Naive thymus-derived CD4-positive, alpha-beta T cell (primary cell): ENCODE measurements around the gene ARHGAP9. TPM values are rescaled to one million over a fixed set of nuclear protein-coding genes. Genes with fewer than 3 reads are reported as not detected.
"Not testable (repeated sequence)": the region's sequence is repeated elsewhere in the genome, so short reads cannot be mapped to it uniquely, and the experiment has no call there.

Experiments used
- ATAC-seq: fragments of 150-1000 bp; cut with Tn5 transposase; 2 replicates; pipeline ENCODE4 v1.10.0; 2021; ENCODE audit warnings: mild to moderate bottlenecking, moderate library complexity
- CTCF ChIA-PET: fragments of 350-600 bp; sonication (Branson Sonifier 250); formaldehyde crosslinking; loops from one replicate; lab custom pipeline; 2021; ENCODE audit warnings: antibody characterized with exemption; lab: Charles Lee
- POLR2A ChIA-PET: fragments of 350-600 bp; sonication (Branson Sonifier 250); formaldehyde crosslinking; loops from one replicate; lab custom pipeline; 2021; ENCODE audit warnings: antibody characterized with exemption, inconsistent platforms; lab: Charles Lee
- DNase-seq, 9 donors: peaks; one replicate each; pipeline versions ENCODE4 v3.0.0 to v3.0.0-alpha.2; 2020 to 2022; ENCODE audit warnings: mixed read lengths in 1 of 9
- H3K27ac ChIP-seq: one replicate; pipeline ENCODE4 v1.7.0; 2013; ENCODE audit warnings: mild to moderate bottlenecking, low read depth, low read length, moderate library complexity
- H3K27me3 ChIP-seq, 2 donors: one replicate each; pipeline ENCODE4 v1.7.0; 2013; ENCODE audit warnings: low read length in 2 of 2, mild to moderate bottlenecking in 2 of 2, moderate library complexity in 2 of 2; ENCODE audit not compliant: control insufficient read depth in 2 of 2, insufficient read depth in 2 of 2
- H3K36me3 ChIP-seq, 3 experiments: 1 replicate in 2 of 3; 2 replicates in 1 of 3; pipeline ENCODE4 v1.7.0; 2013; ENCODE audit warnings: low read length in 3 of 3, mild to moderate bottlenecking in 3 of 3, moderate library complexity in 1 of 3; ENCODE audit not compliant: insufficient read depth in 3 of 3, control insufficient read depth in 2 of 3
- H3K4me1 ChIP-seq, 2 donors: one replicate each; pipeline ENCODE4 v1.7.0; 2013; ENCODE audit warnings: low read length in 2 of 2, mild to moderate bottlenecking in 2 of 2, moderate library complexity in 1 of 2; ENCODE audit not compliant: control insufficient read depth in 2 of 2, insufficient read depth in 2 of 2
- H3K4me3 ChIP-seq: 2 replicates; pipeline ENCODE4 v1.7.0; 2013; ENCODE audit warnings: mild to moderate bottlenecking, low read length
- H3K9me3 ChIP-seq, 3 experiments: 1 replicate in 2 of 3; 2 replicates in 1 of 3; pipeline ENCODE4 v1.7.0; 2013; ENCODE audit warnings: low read length in 3 of 3; ENCODE audit not compliant: control insufficient read depth in 2 of 3
- H3K27ac Mint-ChIP-seq, 9 donors: one replicate each; pipeline ENCODE4 v1.8.0; 2020 to 2022; ENCODE audit warnings: mixed read lengths in 9 of 9, mild to moderate bottlenecking in 8 of 9, moderate library complexity in 5 of 9, inconsistent platforms in 2 of 9
- H3K27me3 Mint-ChIP-seq, 5 donors: one replicate each; pipeline ENCODE4 v1.8.0; 2021 to 2022; ENCODE audit warnings: mixed read lengths in 5 of 5, mild to moderate bottlenecking in 1 of 5
- H3K36me3 Mint-ChIP-seq, 5 donors: one replicate each; pipeline ENCODE4 v1.8.0; 2020 to 2022; ENCODE audit warnings: mixed read lengths in 5 of 5, mild to moderate bottlenecking in 3 of 5, inconsistent platforms in 1 of 5
- H3K4me1 Mint-ChIP-seq, 7 donors: one replicate each; pipeline ENCODE4 v1.8.0; 2020 to 2022; ENCODE audit warnings: mixed read lengths in 7 of 7, mild to moderate bottlenecking in 3 of 7, inconsistent platforms in 1 of 7
- H3K4me3 Mint-ChIP-seq, 10 donors: one replicate each; pipeline ENCODE4 v1.8.0; 2020 to 2022; ENCODE audit warnings: mild to moderate bottlenecking in 10 of 10, mixed read lengths in 10 of 10, moderate library complexity in 6 of 10, inconsistent platforms in 2 of 10
- H3K9me3 Mint-ChIP-seq, 11 donors: one replicate each; pipeline ENCODE4 v1.8.0; 2020 to 2022; ENCODE audit warnings: mixed read lengths in 11 of 11, mild to moderate bottlenecking in 4 of 11, inconsistent platforms in 1 of 11, moderate library complexity in 1 of 11
- intact Hi-C, 2 donors: fragments of 100-400 bp; cut with micrococcal nuclease; formaldehyde crosslinking; loops; one replicate each; pipeline ENCODE4 v1.15.1; 2023
- polyA plus RNA-seq, 2 donors: library from polyadenylated mRNA; unstranded; fragments of 300-500 nt; fragmentation: Illumina TruSeq; gene quantifications; one replicate each; pipeline ENCODE4 v1.2.3, GENCODE V29; 2021
- total RNA-seq, 6 experiments: library from RNA in 5 of 6; stranded (reverse) in 5 of 6; gene quantifications; 1 replicate in 5 of 6; 2 replicates in 1 of 6; pipeline ENCODE4 v1.2.3 and lab custom pipeline; 2021 to 2026

Gene ARHGAP9
- total and polyA plus RNA-seq, 7 experiments from 2014 or later: 198 to 366 (median 329) TPM

- ChIA-PET CTCF (no interaction called here), POLR2A (interaction anchor here (0.7 to 3.4 kb wide), 10 partner anchors 8 to 57 kb away, joined by 3 to 16 read pairs (median 4); partner anchors contain the start of genes ARHGAP9 and GLI1)
- H3K27me3 ChIP-seq: no peaks in the 10 kb centered on the region
- peaks cover 20 to 66% (median 27%) of the 10 kb centered on the region in 3 experiments for H3K36me3 ChIP-seq
- no peak overlapping the region for H3K4me3 ChIP-seq
- Mint-ChIP-seq H3K27ac (peak overlapping the region in 8 of 9 donors; percentile 32 to 70 (median 54)), H3K9me3 (peaks cover 0 to 9% (median 0%) of the 10 kb centered on the region in 11 donors), H3K4me3 (no peak overlapping the region), H3K27me3 (peaks cover 0 to 4% (median 0%) of the 10 kb centered on the region in 5 donors), H3K4me1 (peaks cover 22 to 49% (median 32%) of the 10 kb centered on the region in 7 donors), H3K36me3 (peaks cover 5 to 46% (median 33%) of the 10 kb centered on the region in 5 donors)
- H3K9me3 ChIP-seq: no peaks in the 10 kb centered on the region
- H3K4me1 ChIP-seq: peaks cover 13 to 17% of the 10 kb centered on the region in 2 donors
- intact Hi-C loops: no loop called here
- DNase-seq (no peak), ATAC-seq (no peak)
- H3K27ac ChIP-seq: peak overlapping the region; percentile 2
Measured at GRCh38 chr12:57515934-57516541, 36.4 kb upstream of the ARHGAP9 start.

DNA sequence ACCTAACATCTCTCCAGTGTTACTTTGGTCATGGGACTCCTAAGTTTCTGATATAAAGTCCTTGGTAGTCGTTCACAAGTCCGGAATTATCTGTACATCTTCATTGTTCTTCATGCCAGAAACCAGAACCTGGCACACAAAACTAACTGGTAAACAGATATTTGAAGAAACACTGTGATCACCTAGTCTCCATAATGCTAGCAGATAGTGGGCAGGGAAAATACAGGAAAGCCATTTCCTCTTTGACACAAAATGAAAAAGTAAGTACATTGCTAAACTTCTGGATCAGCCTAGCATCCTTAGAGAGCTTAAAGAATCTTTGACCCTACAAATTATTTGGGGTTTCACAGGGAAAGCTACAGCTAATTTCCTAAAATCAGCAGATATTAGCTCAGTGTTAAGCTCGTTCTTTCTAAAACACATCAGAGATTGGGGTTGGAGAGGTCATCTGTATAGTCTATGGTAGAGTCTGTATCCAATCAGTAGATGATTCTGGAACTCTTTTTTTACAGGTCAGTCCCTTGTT, 35.8 kb upstream of the ARHGAP9 start:
- H3K4me3 Mint-ChIP-seq: no peak overlapping the region
- POLR2A ChIA-PET: interaction anchor here (1.0 to 3.4 kb wide), 6 partner anchors 9 to 38 kb away, joined by 3 to 16 read pairs (median 8); partner anchors contain the start of gene ARHGAP9
- CTCF ChIA-PET: no interaction called here

DNA sequence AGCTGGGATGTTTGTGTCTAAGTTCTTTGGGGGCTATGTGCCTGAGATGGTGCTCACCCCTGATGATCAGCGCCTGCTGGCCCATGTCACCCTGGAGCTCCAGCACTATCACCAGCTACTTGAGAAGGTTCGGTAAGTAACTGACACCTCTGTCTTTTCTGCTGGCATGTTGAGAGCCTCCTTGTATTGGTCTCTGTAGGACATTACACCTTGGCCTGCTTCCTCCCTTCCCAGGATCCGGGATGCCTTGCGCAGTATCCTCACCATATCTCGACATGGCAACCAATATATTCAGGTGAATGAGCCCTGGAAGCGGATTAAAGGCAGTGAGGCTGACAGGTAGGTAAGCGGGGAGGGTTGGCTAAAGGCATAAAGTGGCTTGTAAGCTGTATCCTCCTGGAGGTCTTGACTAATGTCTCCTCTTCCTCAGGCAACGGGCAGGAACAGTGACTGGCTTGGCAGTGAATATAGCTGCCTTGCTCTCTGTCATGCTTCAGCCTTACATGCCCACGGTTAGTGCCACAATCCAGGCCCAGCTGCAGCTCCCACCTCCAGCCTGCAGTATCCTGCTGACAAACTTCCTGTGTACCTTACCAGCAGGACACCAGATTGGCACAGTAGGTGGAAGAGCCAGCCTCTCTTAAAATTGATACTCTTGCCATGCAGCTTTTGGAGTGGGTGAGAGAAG, 35.2 kb upstream of the ARHGAP9 start:
- intact Hi-C loops: no loop called here
- Mint-ChIP-seq H3K36me3 (peaks cover 5 to 46% (median 33%) of the 10 kb centered on the region in 5 donors), H3K4me1 (peaks cover 22 to 41% (median 24%) of the 10 kb centered on the region in 7 donors), H3K9me3 (peaks cover 0 to 5% (median 0%) of the 10 kb centered on the region in 11 donors), H3K27ac (peak overlapping the region in 5 of 9 donors; percentile 4 to 85 (median 65)), H3K27me3 (no peaks in the 10 kb centered on the region), H3K4me3 (no peak overlapping the region)
- H3K36me3 ChIP-seq: peaks cover 21 to 76% (median 27%) of the 10 kb centered on the region in 3 experiments
- POLR2A ChIA-PET: interaction anchor here (1.5 to 3.4 kb wide), 4 partner anchors 9 to 38 kb away, joined by 5 to 10 read pairs (median 8); no protein-coding TSS in a partner anchor
- H3K9me3 ChIP-seq: no peaks in the 10 kb centered on the region
- ATAC-seq (peak; percentile 7), DNase-seq (no peak)
- H3K4me3 ChIP-seq: no peak overlapping the region
- H3K4me1 ChIP-seq: peaks cover 9 to 15% of the 10 kb centered on the region in 2 donors
- no peak overlapping the region for H3K27ac ChIP-seq
- CTCF ChIA-PET: interaction anchor here (0.6 to 1.7 kb wide), 2 partner anchors 38 to 207 kb away, joined by 4 read pairs; no protein-coding TSS in a partner anchor
- no peaks in the 10 kb centered on the region for H3K27me3 ChIP-seq

More for the DNA sequence above, 35.8 kb upstream of the ARHGAP9 start:
- Histone ChIP-seq H3K36me3 (peaks cover 20 to 70% (median 27%) of the 10 kb centered on the region in 3 experiments), H3K27me3 (no peaks in the 10 kb centered on the region), H3K4me3 (no peak overlapping the region), H3K9me3 (no peaks in the 10 kb centered on the region), H3K4me1 (peaks cover 9 to 15% of the 10 kb centered on the region in 2 donors), H3K27ac (peak overlapping the region; percentile 2)
- H3K4me1 Mint-ChIP-seq: peaks cover 22 to 44% (median 27%) of the 10 kb centered on the region in 7 donors
- no peak for DNase-seq
- ATAC-seq: no peak
- peaks cover 0 to 2% (median 0%) of the 10 kb centered on the region in 5 donors for H3K27me3 Mint-ChIP-seq
- intact Hi-C loops: no loop called here
- H3K9me3 Mint-ChIP-seq: peaks cover 0 to 9% (median 0%) of the 10 kb centered on the region in 11 donors
- H3K27ac Mint-ChIP-seq: peak overlapping the region in 5 of 9 donors; percentile 4 to 60 (median 49)
- H3K36me3 Mint-ChIP-seq: peaks cover 5 to 46% (median 33%) of the 10 kb centered on the region in 5 donors

DNA sequence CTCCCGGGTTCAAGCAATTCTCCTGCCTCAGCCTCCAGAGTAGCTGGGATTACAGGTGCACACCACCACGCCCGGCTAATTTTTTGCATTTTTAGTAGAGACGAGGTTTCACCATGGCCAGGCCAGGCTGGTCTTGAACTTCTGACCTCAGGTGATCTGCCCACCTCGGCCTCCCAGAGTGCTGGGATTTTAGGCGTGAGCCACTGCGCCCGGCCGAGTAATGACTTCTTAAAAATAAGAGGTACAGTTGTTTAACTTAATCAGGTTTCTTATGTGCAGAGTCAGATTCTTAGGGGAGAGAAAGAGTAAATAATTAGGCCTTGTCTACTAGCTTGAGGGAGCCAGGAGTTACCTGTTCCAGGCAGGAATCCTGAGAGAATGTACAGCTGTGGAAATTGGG, 34.6 kb upstream of the ARHGAP9 start:
- not testable (repeated sequence) for H3K27me3 Mint-ChIP-seq
- Mint-ChIP-seq H3K36me3 (peaks cover 5 to 48% (median 38%) of the 10 kb centered on the region in 5 donors), H3K27ac (peak overlapping the region in 5 of 9 donors; percentile 32 to 85 (median 65))

DNA sequence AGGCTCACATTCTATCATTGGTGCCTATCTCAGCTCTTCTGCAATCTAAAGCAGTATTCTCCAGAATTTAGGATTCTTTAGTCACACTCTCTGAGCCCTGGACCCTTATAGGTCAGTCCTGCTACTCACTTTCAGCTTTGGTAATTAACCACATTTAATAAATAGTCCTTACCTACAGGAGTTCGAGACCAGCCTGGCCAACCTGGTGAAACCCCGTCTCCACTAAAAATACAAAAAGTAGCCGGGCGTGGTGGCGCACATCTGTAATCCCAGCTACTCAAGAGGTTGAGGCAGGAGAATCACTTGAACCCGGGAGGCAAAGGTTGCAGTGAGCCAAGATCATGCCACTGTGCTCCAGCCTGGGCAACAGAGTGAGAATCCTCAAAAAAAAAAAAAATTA, 34.0 kb upstream of the ARHGAP9 start:
- DNase-seq, H3K4me1 ChIP-seq, H3K9me3 ChIP-seq, H3K9me3 Mint-ChIP-seq, H3K27me3 Mint-ChIP-seq, H3K4me3 ChIP-seq, intact Hi-C loops, H3K27me3 ChIP-seq, H3K27ac ChIP-seq, H3K4me3 Mint-ChIP-seq, ATAC-seq: not testable (repeated sequence)
- peaks cover 13 to 33% (median 15%) of the 10 kb centered on the region in 7 donors for H3K4me1 Mint-ChIP-seq
- POLR2A ChIA-PET: interaction anchor here (0.6 to 1.0 kb wide), 4 partner anchors 24 to 177 kb away, joined by 3 to 4 read pairs (median 4); no protein-coding TSS in a partner anchor
- peak overlapping the region in 6 of 9 donors; percentile 19 to 75 (median 64) for H3K27ac Mint-ChIP-seq
- CTCF ChIA-PET: interaction anchor here (1.7 kb wide), 1 partner anchor 36 kb away, joined by 4 read pairs; no protein-coding TSS in a partner anchor
- peaks cover 24 to 86% (median 27%) of the 10 kb centered on the region in 3 experiments for H3K36me3 ChIP-seq
- peaks cover 5 to 48% (median 38%) of the 10 kb centered on the region in 5 donors for H3K36me3 Mint-ChIP-seq

More for the DNA sequence above, 34.6 kb upstream of the ARHGAP9 start:
- Histone ChIP-seq H3K36me3 (peaks cover 24 to 80% (median 27%) of the 10 kb centered on the region in 3 experiments), H3K4me1 (peaks cover 2 to 14% of the 10 kb centered on the region in 2 donors)
- H3K27me3 ChIP-seq, H3K9me3 ChIP-seq, H3K9me3 Mint-ChIP-seq, H3K4me3 Mint-ChIP-seq, ATAC-seq, H3K27ac ChIP-seq, DNase-seq, H3K4me3 ChIP-seq, intact Hi-C loops: not testable (repeated sequence)
- POLR2A ChIA-PET: interaction anchor here (0.6 to 3.4 kb wide), 7 partner anchors 8 to 177 kb away, joined by 3 to 9 read pairs (median 4); no protein-coding TSS in a partner anchor
- CTCF ChIA-PET: interaction anchor here (0.6 to 1.7 kb wide), 2 partner anchors 37 to 207 kb away, joined by 4 read pairs; no protein-coding TSS in a partner anchor
- H3K4me1 Mint-ChIP-seq: peaks cover 19 to 39% (median 21%) of the 10 kb centered on the region in 7 donors

DNA sequence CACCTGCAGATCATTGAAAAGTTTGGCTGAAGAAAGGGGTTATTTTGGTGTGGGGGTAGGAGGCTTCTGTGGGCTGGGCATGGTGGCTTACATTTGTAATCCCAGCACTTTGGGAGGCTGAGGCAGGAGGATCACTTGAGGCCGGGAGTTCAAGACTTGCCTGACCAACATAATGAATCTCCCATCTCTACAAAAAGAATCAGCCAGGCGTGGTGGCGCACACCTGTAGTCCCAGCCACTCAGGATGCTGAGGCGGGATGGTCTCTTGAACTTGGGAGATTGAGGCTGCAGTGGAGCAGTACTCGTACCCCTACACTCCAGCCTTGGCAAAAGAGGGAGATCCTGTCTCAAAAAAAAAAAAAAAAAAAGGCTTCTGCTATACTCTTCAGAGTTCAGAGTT, 33.6 kb upstream of the ARHGAP9 start:
- H3K9me3 Mint-ChIP-seq: no peaks in the 10 kb centered on the region
- Histone ChIP-seq H3K9me3 (no peaks in the 10 kb centered on the region), H3K4me1 (peaks cover 0 to 4% of the 10 kb centered on the region in 2 donors), H3K27ac (no peak overlapping the region), H3K27me3 (no peaks in the 10 kb centered on the region), H3K4me3 (no peak overlapping the region), H3K36me3 (peaks cover 24 to 88% (median 27%) of the 10 kb centered on the region in 3 experiments)
- H3K4me3 Mint-ChIP-seq: no peak overlapping the region
- H3K36me3 Mint-ChIP-seq: peaks cover 5 to 46% (median 38%) of the 10 kb centered on the region in 5 donors
- no peak for DNase-seq
- intact Hi-C loops: no loop called here
- H3K4me1 Mint-ChIP-seq: peaks cover 9 to 30% (median 11%) of the 10 kb centered on the region in 7 donors
- CTCF ChIA-PET: interaction anchor here (1.7 kb wide), 1 partner anchor 36 kb away, joined by 4 read pairs; no protein-coding TSS in a partner anchor
- H3K27ac Mint-ChIP-seq: peak overlapping the region; percentile 24 to 75 (median 63)
- ATAC-seq: no peak
- H3K27me3 Mint-ChIP-seq: no peaks in the 10 kb centered on the region
- POLR2A ChIA-PET: interaction anchor here (0.8 to 1.0 kb wide), 2 partner anchors 34 to 36 kb away, joined by 3 to 4 read pairs; partner anchors contain the start of gene ARHGAP9
